Fibroblast of the aortic adventitia (primary cell): ENCODE data around the gene PRKG1. TPM values are rescaled to one million over a fixed set of nuclear protein-coding genes. Genes with fewer than 3 reads are reported as not detected.
"Not testable (repeated sequence)": the region's sequence is repeated elsewhere in the genome, so short reads cannot be mapped to it uniquely, and the experiment has no call there.

Experiments
- DNase-seq: peaks from one replicate; pipeline ENCODE4 v3.0.0-alpha.2; 2010; ENCODE audit warnings: low read depth
- H3K4me3 ChIP-seq: 2 replicates; pipeline ENCODE4 v1.5.1; 2011; ENCODE audit warnings: low read depth, mild to moderate bottlenecking, control low read depth, low read length, moderate library complexity
- CTCF ChIP-seq: IDR thresholded peaks from 2 replicates; pipeline ENCODE4 v1.5.1; 2011; ENCODE audit warnings: mild to moderate bottlenecking, low read length, control low read depth, inconsistent platforms; ENCODE audit not compliant: insufficient read depth
- total RNA-seq: library from RNA; depleted of rRNA; stranded (reverse); fragments of >200 nt; gene quantifications from 2 replicates; pipeline ENCODE4 v1.2.3, GENCODE V29; 2012; ENCODE audit warnings: low replicate concordance

The PRKG1 gene
- total RNA-seq, 1 donor, result 45.6 TPM

- TF ChIP-seq CTCF, result no peak
- no peak overlapping the region for H3K4me3 ChIP-seq
Observed at GRCh38 chr10:51196508-51197175, 122.4 kb downstream of the PRKG1 start.

GRCh38 chr10:51198170-51198569, 123.9 kb downstream of the PRKG1 start:
- H3K4me3 ChIP-seq, result no peak overlapping the region
- DNase-seq, result no peak
- no peak for TF ChIP-seq CTCF

More at GRCh38 chr10:51196508-51197175, 122.4 kb downstream of the PRKG1 start:
- DNase-seq, result no peak

- no peak for DNase-seq
- TF ChIP-seq CTCF, result no peak
Observed at GRCh38 chr10:51201947-51202346, 127.7 kb downstream of the PRKG1 start.

GRCh38 chr10:51203359-51203758, 129.1 kb downstream of the PRKG1 start:
- no peak for DNase-seq
- H3K4me3 ChIP-seq, result no peak overlapping the region
- TF ChIP-seq CTCF, result no peak

More at GRCh38 chr10:51201947-51202346, 127.7 kb downstream of the PRKG1 start:
- H3K4me3 ChIP-seq, result no peak overlapping the region

- H3K4me3 ChIP-seq, result no peak overlapping the region
- no peak for DNase-seq
- no peak for TF ChIP-seq CTCF
Observed at GRCh38 chr10:51204066-51204465, 129.8 kb downstream of the PRKG1 start.

- no peak for DNase-seq
- no peak for TF ChIP-seq CTCF
- H3K4me3 ChIP-seq, result no peak overlapping the region
Observed at GRCh38 chr10:51204701-51205100, 130.4 kb downstream of the PRKG1 start.

GRCh38 chr10:51206500-51206899, 132.2 kb downstream of the PRKG1 start:
- no peak for TF ChIP-seq CTCF
- peak; percentile 31 for DNase-seq
- H3K4me3 ChIP-seq, result no peak overlapping the region

- DNase-seq, H3K4me3 ChIP-seq: not testable (repeated sequence)
Observed at GRCh38 chr10:51212937-51213336, 138.7 kb downstream of the PRKG1 start.
